ENCODE results near the gene CIT. TPM values are rescaled to one million over a fixed set of nuclear protein-coding genes. Genes with fewer than 3 reads are reported as not detected.

CIT gene
- total RNA-seq, 4 donors from 2014 or later: under 0.01 to 28.1 (median 5.8) TPM

GRCh38 chr12:119687406-119687805 is 189.7 kb downstream of the CIT start:
- H3K36me3 ChIP-seq: no peaks in the 10 kb centered on the region
- DNase-seq: no peak
- no peak overlapping the region for H3K4me3 ChIP-seq
- intact Hi-C loops (cut with DNase I; ENCODE audit: low total_unique reads): no loop called here
- H3K9me3 ChIP-seq: no peaks in the 10 kb centered on the region
- H3K4me1 ChIP-seq: peaks cover 0 to 4% of the 10 kb centered on the region in 2 donors
- TF ChIP-seq POLR2A (IDR thresholded peaks at IDR 0.05) (no peak), CTCF (IDR thresholded peaks at IDR 0.05) (no peak)
- H3K27ac ChIP-seq: no peak overlapping the region
- no peaks in the 10 kb centered on the region for H3K27me3 ChIP-seq

GRCh38 chr12:119686776-119687175 is 190.3 kb downstream of the CIT start:
- no peak overlapping the region for H3K4me3 ChIP-seq
- no peak for DNase-seq
- H3K4me1 ChIP-seq: no peaks in the 10 kb centered on the region
- no peak overlapping the region for H3K27ac ChIP-seq
- H3K9me3 ChIP-seq: no peaks in the 10 kb centered on the region
- TF ChIP-seq POLR2A (IDR thresholded peaks at IDR 0.05): no peak
- TF ChIP-seq CTCF (IDR thresholded peaks at IDR 0.05): no peak
- H3K27me3 ChIP-seq: no peaks in the 10 kb centered on the region
- intact Hi-C loops (cut with DNase I; ENCODE audit: low total_unique reads): no loop called here
- H3K36me3 ChIP-seq: no peaks in the 10 kb centered on the region

GRCh38 chr12:119686355-119686754 is 190.8 kb downstream of the CIT start:
- no peak overlapping the region for H3K4me3 ChIP-seq
- no peak overlapping the region for H3K27ac ChIP-seq
- H3K9me3 ChIP-seq: no peaks in the 10 kb centered on the region
- no peaks in the 10 kb centered on the region for H3K36me3 ChIP-seq
- TF ChIP-seq POLR2A (IDR thresholded peaks at IDR 0.05) (no peak), CTCF (IDR thresholded peaks at IDR 0.05) (no peak)
- DNase-seq: no peak
- H3K27me3 ChIP-seq: no peaks in the 10 kb centered on the region
- intact Hi-C loops (cut with DNase I; ENCODE audit: low total_unique reads): no loop called here
- H3K4me1 ChIP-seq: no peaks in the 10 kb centered on the region

GRCh38 chr12:119685375-119685774 is 191.7 kb downstream of the CIT start:
- no peak for DNase-seq
- intact Hi-C loops (cut with DNase I; ENCODE audit: low total_unique reads): no loop called here
- H3K27ac ChIP-seq: no peak overlapping the region

More at GRCh38 chr12:119685375-119685774, 191.7 kb downstream of the CIT start:
- TF ChIP-seq CTCF (IDR thresholded peaks at IDR 0.05) (no peak), POLR2A (IDR thresholded peaks at IDR 0.05) (no peak)
- Histone ChIP-seq H3K36me3 (no peaks in the 10 kb centered on the region), H3K4me3 (no peak overlapping the region), H3K9me3 (no peaks in the 10 kb centered on the region), H3K4me1 (no peaks in the 10 kb centered on the region), H3K27me3 (no peaks in the 10 kb centered on the region)
